HepG2 (cell line): ENCODE data around the gene NEK5. TPM values are rescaled to one million over a fixed set of nuclear protein-coding genes. Genes with fewer than 3 reads are reported as not detected.
A peak's percentile ranks its signal among the peaks of the same experiment; 100 is the strongest.

ENCODE experiments used
- ATAC-seq: fragments of 200-7000 bp; cut with Tn5 transposase; 3 replicates; pipeline ENCODE4 v1.9.1; 2020; ENCODE audit warnings: mild to moderate bottlenecking, moderate library complexity
- BruUV-seq: library from RNA; stranded (reverse); fragments of 400-500 nt; replicated peaks from 2 replicates; lab custom pipeline; 2021; lab: Mats Ljungman, UMichigan
- CTCF ChIA-PET: fragments of 300-600 bp; formaldehyde crosslinking; extraction: SDS; loops from one replicate; lab custom pipeline; 2021; ENCODE audit warnings: low total read pairs, inconsistent platforms, low intra/inter-chr PET ratio; lab: Yijun Ruan, JAX
- POLR2A ChIA-PET: fragments of 350-600 bp; sonication (Branson Sonifier 250); formaldehyde crosslinking; loops from one replicate; lab custom pipeline; 2020; ENCODE audit warnings: antibody characterized with exemption, inconsistent platforms; lab: Yijun Ruan, JAX
- DNase-seq: peaks from one replicate; pipeline ENCODE4 v3.0.0-alpha.2; 2015; ENCODE audit warnings: low spot score
- FAIRE-seq: peaks from 3 replicates; lab custom pipeline; 2011; peaks lifted over from hg19 to GRCh38; lab: Jason Lieb, UNC
- H2AFZ ChIP-seq: one replicate; pipeline ENCODE4 v1.6.1; 2011; ENCODE audit warnings: low read length, inconsistent platforms
- H3K27ac ChIP-seq: fragments of 300-600 bp; 3 replicates; pipeline ENCODE4 v1.8.0; 2011; ENCODE audit warnings: mixed run types, mild to moderate bottlenecking, mixed read lengths, low read length, inconsistent platforms; ENCODE audit not compliant: insufficient read depth; ENCODE audit errors: extremely low read length
- H3K27me3 ChIP-seq, 2 experiments: fragments of 200-600 bp in 1 of 2; 2 replicates in 1 of 2; 3 replicates in 1 of 2; pipeline versions ENCODE4 v1.6.0 to v1.8.0; 2011; ENCODE audit warnings: low read length in 2 of 2, mild to moderate bottlenecking in 2 of 2, moderate library complexity in 2 of 2, inconsistent platforms in 1 of 2; ENCODE audit not compliant: insufficient read depth in 2 of 2, control insufficient read depth in 1 of 2
- H3K36me3 ChIP-seq, 2 experiments: fragments of 200-600 bp in 1 of 2; replicated peaks in 1 of 2; 2 replicates in 1 of 2; 3 replicates in 1 of 2; pipeline versions ENCODE4 v1.5.1 to v1.8.0; 2011; ENCODE audit warnings: low read length in 2 of 2, inconsistent platforms in 1 of 2; ENCODE audit not compliant: insufficient read depth in 2 of 2, control insufficient read depth in 1 of 2
- H3K4me1 ChIP-seq: 2 replicates; pipeline ENCODE4 v1.5.1; 2012; ENCODE audit warnings: low read length, inconsistent platforms; ENCODE audit not compliant: insufficient read depth
- H3K4me2 ChIP-seq: 2 replicates; pipeline ENCODE4 v1.6.0; 2011; ENCODE audit warnings: low read depth, low read length, inconsistent platforms
- H3K4me3 ChIP-seq, 3 experiments: fragments of 200-600 bp in 1 of 3; sonication (generic), shearing (Covaris generic) in 1 of 3; replicated peaks in 1 of 3; 2 replicates each; pipeline ENCODE4 v1.5.1; 2011 to 2016; ENCODE audit warnings: low read length in 3 of 3, inconsistent platforms in 2 of 3, low read depth in 2 of 3, mild to moderate bottlenecking in 2 of 3, control low read depth in 1 of 3, mixed read lengths in 1 of 3; ENCODE audit not compliant: insufficient read depth in 1 of 3
- H3K79me2 ChIP-seq: one replicate; pipeline ENCODE4 v1.6.1; 2011; ENCODE audit warnings: low read length, inconsistent platforms; ENCODE audit not compliant: insufficient read depth
- H3K9ac ChIP-seq: 2 replicates; pipeline ENCODE4 v1.6.0; 2011; ENCODE audit warnings: mild to moderate bottlenecking, low read depth, low read length, inconsistent platforms; ENCODE audit not compliant: insufficient read depth
- H3K9me3 ChIP-seq: 2 replicates; pipeline ENCODE4 v1.5.1; 2012; ENCODE audit warnings: mild to moderate bottlenecking, low read length
- H4K20me1 ChIP-seq: 2 replicates; pipeline ENCODE4 v1.6.0; 2011; ENCODE audit warnings: inconsistent platforms, mild to moderate bottlenecking, low read length, moderate library complexity; ENCODE audit not compliant: insufficient read depth
- GLI4 ChIP-seq: sonication (generic); formaldehyde crosslinking; IDR thresholded peaks from 2 replicates; pipeline ENCODE4 v1.5.1; 2020; ENCODE audit warnings: missing genetic modification reagents, mild to moderate bottlenecking, moderate library complexity, borderline replicate concordance
- POLR2AphosphoS5 ChIP-seq: IDR thresholded peaks from 2 replicates; pipeline ENCODE4 v1.6.1; 2012; ENCODE audit warnings: low read depth, low read length
- ZFX ChIP-seq: sonication (generic); formaldehyde crosslinking; IDR thresholded peaks from 2 replicates; pipeline ENCODE4 v1.4.0; 2020; ENCODE audit warnings: mild to moderate bottlenecking, low read depth, missing genetic modification reagents, moderate library complexity
- ZNF780A ChIP-seq: sonication (generic); formaldehyde crosslinking; IDR thresholded peaks from 2 replicates; pipeline ENCODE4 v1.8.0; 2022; ENCODE audit warnings: mild to moderate bottlenecking, missing genetic modification reagents, moderate library complexity
- WGBS: methylation state at CpG from one replicate; pipeline ENCODE4 v1.1.6; 2017; ENCODE audit warnings: low lambda C conversion rate; 5-methylcytosine and 5-hydroxymethylcytosine counted together
- in situ Hi-C: cut with HindIII; loops from 2 replicates; pipeline ENCODE4 v1.10.0; 2017; ENCODE audit warnings: low pct_unique_long_range_greater_than_20kb; ENCODE audit not compliant: extremely low pct_ligation_motif_present
- intact Hi-C: fragments of 100-400 bp; cut with micrococcal nuclease; formaldehyde crosslinking; loops from one replicate; pipeline ENCODE4 v1.10.0; 2022; ENCODE audit not compliant: unreplicated experiment
- polyA plus RNA-seq, 8 experiments: library from polyadenylated mRNA; depleted of rRNA in 3 of 8; stranded (reverse) in 7 of 8; unstranded in 1 of 8; fragments of >200 nt; fragmentation: Illumina TruSeq in 4 of 8; extraction: Trizol in 4 of 8; gene quantifications; 2 replicates each; pipeline versions ENCODE4 v1.2.1 to v1.2.3, GENCODE V29; 2011 to 2016; ENCODE audit warnings: low read depth in 4 of 8, missing spikeins in 1 of 8, mixed read lengths in 1 of 8; ENCODE audit not compliant: insufficient read depth in 1 of 8
- total RNA-seq, 5 experiments: library from RNA; depleted of rRNA; stranded (reverse); fragments of >200 nt; fragmentation: Illumina TruSeq; extraction: Trizol; gene quantifications; 2 replicates each; pipeline ENCODE4 v1.2.3, GENCODE V29; 2016; ENCODE audit warnings: low read depth in 1 of 5
- TF ChIP-seq, protein P1 (sequence below): sonication (generic); formaldehyde crosslinking; IDR thresholded peaks from 2 replicates; pipeline ENCODE4 v1.4.0; 2020; ENCODE audit warnings: missing genetic modification reagents, borderline replicate concordance
- TF ChIP-seq, protein P2 (sequence below): sonication (generic); formaldehyde crosslinking; IDR thresholded peaks from 2 replicates; pipeline ENCODE4 v1.4.0; 2020; ENCODE audit warnings: missing genetic modification reagents; ENCODE audit errors: not compliant biosample characterization
- TF ChIP-seq, protein P3 (sequence below): sonication (generic); formaldehyde crosslinking; IDR thresholded peaks from 2 replicates; pipeline ENCODE4 v1.5.0; 2020; ENCODE audit warnings: mild to moderate bottlenecking, missing genetic modification reagents, moderate library complexity

The NEK5 gene
- total and polyA plus RNA-seq, 2 of the 13 experiments (the other 11 are each of a cell fraction or from before 2014, with no cell fraction given): 0.12 to 0.22 TPM

DNA sequence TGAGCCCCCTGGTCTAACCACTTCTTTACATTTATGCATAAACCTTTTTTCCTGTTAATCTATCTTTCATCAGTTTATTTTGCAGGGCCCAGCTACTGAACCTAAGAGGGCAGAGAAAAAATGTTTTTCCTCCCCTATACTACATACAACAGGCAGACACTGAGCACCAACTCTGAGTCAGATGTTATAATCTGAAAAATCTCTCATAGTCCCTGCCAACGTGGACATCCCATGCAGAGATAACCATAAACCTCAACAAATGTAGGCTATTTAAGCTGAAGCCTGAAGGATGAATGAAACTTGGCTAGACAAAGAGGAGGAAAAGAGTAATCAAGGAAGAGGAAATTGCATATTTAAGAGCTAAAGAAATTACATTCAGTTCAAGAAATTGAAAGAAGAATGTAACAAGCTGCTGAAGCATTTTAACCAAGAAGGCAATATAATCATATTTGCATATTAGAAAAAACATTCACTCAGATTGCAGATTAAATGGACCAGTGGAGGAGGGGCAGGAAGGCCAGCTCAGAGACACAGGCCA, 27.9 kb upstream of the NEK5 start:
- no peaks in the 10 kb centered on the region for H3K9me3 ChIP-seq
- peaks cover 59% of the 10 kb centered on the region for H3K79me2 ChIP-seq
- H3K27ac ChIP-seq: no peak overlapping the region
- ChIA-PET POLR2A (interaction anchor here (0.8 to 1.4 kb wide), 2 partner anchors 16 to 29 kb away, joined by 4 to 5 read pairs; no protein-coding TSS in a partner anchor), CTCF (no interaction called here)
- H3K36me3 ChIP-seq: peaks cover 0 to 10% of the 10 kb centered on the region in 2 experiments; a peak in 4 of 5 replicates
- TF ChIP-seq GLI4 (no peak), ZNF780A (CRISPR knock-in tag) (no peak), ZFX (CRISPR knock-in tag) (no peak), POLR2AphosphoS5 (no peak)
- TF ChIP-seq, protein P1, sequence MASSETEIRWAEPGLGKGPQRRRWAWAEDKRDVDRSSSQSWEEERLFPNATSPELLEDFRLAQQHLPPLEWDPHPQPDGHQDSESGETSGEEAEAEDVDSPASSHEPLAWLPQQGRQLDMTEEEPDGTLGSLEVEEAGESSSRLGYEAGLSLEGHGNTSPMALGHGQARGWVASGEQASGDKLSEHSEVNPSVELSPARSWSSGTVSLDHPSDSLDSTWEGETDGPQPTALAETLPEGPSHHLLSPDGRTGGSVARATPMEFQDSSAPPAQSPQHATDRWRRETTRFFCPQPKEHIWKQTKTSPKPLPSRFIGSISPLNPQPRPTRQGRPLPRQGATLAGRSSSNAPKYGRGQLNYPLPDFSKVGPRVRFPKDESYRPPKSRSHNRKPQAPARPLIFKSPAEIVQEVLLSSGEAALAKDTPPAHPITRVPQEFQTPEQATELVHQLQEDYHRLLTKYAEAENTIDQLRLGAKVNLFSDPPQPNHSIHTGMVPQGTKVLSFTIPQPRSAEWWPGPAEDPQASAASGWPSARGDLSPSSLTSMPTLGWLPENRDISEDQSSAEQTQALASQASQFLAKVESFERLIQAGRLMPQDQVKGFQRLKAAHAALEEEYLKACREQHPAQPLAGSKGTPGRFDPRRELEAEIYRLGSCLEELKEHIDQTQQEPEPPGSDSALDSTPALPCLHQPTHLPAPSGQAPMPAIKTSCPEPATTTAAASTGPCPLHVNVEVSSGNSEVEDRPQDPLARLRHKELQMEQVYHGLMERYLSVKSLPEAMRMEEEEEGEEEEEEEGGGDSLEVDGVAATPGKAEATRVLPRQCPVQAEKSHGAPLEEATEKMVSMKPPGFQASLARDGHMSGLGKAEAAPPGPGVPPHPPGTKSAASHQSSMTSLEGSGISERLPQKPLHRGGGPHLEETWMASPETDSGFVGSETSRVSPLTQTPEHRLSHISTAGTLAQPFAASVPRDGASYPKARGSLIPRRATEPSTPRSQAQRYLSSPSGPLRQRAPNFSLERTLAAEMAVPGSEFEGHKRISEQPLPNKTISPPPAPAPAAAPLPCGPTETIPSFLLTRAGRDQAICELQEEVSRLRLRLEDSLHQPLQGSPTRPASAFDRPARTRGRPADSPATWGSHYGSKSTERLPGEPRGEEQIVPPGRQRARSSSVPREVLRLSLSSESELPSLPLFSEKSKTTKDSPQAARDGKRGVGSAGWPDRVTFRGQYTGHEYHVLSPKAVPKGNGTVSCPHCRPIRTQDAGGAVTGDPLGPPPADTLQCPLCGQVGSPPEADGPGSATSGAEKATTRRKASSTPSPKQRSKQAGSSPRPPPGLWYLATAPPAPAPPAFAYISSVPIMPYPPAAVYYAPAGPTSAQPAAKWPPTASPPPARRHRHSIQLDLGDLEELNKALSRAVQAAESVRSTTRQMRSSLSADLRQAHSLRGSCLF (CRISPR knock-in tag): no peak
- TF ChIP-seq, protein P2, sequence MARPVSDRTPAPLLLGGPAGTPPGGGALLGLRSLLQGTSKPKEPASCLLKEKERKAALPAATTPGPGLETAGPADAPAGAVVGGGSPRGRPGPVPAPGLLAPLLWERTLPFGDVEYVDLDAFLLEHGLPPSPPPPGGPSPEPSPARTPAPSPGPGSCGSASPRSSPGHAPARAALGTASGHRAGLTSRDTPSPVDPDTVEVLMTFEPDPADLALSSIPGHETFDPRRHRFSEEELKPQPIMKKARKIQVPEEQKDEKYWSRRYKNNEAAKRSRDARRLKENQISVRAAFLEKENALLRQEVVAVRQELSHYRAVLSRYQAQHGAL (CRISPR knock-in tag): no peak
- TF ChIP-seq, protein P3, sequence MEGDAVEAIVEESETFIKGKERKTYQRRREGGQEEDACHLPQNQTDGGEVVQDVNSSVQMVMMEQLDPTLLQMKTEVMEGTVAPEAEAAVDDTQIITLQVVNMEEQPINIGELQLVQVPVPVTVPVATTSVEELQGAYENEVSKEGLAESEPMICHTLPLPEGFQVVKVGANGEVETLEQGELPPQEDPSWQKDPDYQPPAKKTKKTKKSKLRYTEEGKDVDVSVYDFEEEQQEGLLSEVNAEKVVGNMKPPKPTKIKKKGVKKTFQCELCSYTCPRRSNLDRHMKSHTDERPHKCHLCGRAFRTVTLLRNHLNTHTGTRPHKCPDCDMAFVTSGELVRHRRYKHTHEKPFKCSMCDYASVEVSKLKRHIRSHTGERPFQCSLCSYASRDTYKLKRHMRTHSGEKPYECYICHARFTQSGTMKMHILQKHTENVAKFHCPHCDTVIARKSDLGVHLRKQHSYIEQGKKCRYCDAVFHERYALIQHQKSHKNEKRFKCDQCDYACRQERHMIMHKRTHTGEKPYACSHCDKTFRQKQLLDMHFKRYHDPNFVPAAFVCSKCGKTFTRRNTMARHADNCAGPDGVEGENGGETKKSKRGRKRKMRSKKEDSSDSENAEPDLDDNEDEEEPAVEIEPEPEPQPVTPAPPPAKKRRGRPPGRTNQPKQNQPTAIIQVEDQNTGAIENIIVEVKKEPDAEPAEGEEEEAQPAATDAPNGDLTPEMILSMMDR (CRISPR knock-in tag): no peak
- TF ChIP-seq, all 625 proteins: peak for 0
- peaks cover 57% of the 10 kb centered on the region for H3K4me1 ChIP-seq
- H3K4me2 ChIP-seq: peak overlapping the region; percentile 56
- H2AFZ ChIP-seq: no peak overlapping the region
- H4K20me1 ChIP-seq: no peaks in the 10 kb centered on the region
- 45% methylated on average over 1 of the region's 1 CpG for WGBS
- intact Hi-C loops: no loop called here
- ATAC-seq (no peak), DNase-seq (no peak), FAIRE-seq (no peak)
- no peaks in the 10 kb centered on the region for H3K27me3 ChIP-seq
- in situ Hi-C loops: no loop called here
- peak overlapping the region in 1 of 3 experiments; percentile 19; a peak in 3 of 6 replicates for H3K4me3 ChIP-seq
- no TSS peak for BruUV-seq
- H3K9ac ChIP-seq: peak overlapping the region; percentile 31; the same call in 1 of the 2 replicates
